Panc1 (cell line): ENCODE measurements around the gene IMPDH2. TPM values are rescaled to one million over a fixed set of nuclear protein-coding genes. Genes with fewer than 3 reads are reported as not detected.
A peak's percentile ranks its signal among the peaks of the same experiment; 100 is the strongest.

ENCODE experiments used
- ATAC-seq: fragments of 200-7000 bp; cut with Tn5 transposase; 2 replicates; pipeline ENCODE4 v1.9.1; 2020; ENCODE audit warnings: mild to moderate bottlenecking, moderate library complexity
- BruUV-seq: library from RNA; stranded (reverse); fragments of 400-500 nt; replicated peaks from 2 replicates; lab custom pipeline; 2021; lab: Mats Ljungman, UMichigan
- CTCF ChIA-PET: fragments of 300-600 bp; sonication (Branson Sonifier 250); formaldehyde crosslinking; loops from one replicate; lab custom pipeline; 2022; ENCODE audit warnings: antibody characterized with exemption; lab: Charles Lee
- POLR2A ChIA-PET: fragments of 300-600 bp; sonication (Branson Sonifier 250); formaldehyde crosslinking; loops from one replicate; lab custom pipeline; 2022; ENCODE audit warnings: antibody characterized with exemption; lab: Charles Lee
- DNase-seq: peaks from one replicate; pipeline ENCODE4 v3.0.0-alpha.2; 2010; ENCODE audit warnings: low read depth, low spot score
- H3K27ac ChIP-seq: 2 replicates; pipeline ENCODE4 v1.5.1; 2011; ENCODE audit warnings: mild to moderate bottlenecking, low read length, inconsistent platforms
- H3K27me3 ChIP-seq: fragments of 200-500 bp; sonication (Bioruptor generic); 2 replicates; pipeline ENCODE4 v1.6.0; 2014; ENCODE audit warnings: low read length, inconsistent platforms; ENCODE audit not compliant: control insufficient read depth, insufficient read depth
- H3K36me3 ChIP-seq: fragments of 200-500 bp; sonication (Bioruptor generic); 2 replicates; pipeline ENCODE4 v1.5.1; 2014; ENCODE audit warnings: inconsistent platforms, mild to moderate bottlenecking, low read length, moderate library complexity; ENCODE audit not compliant: control insufficient read depth, insufficient read depth
- H3K4me1 ChIP-seq: 2 replicates; pipeline ENCODE4 v1.5.1; 2011; ENCODE audit warnings: inconsistent platforms, mild to moderate bottlenecking, low read length, moderate library complexity; ENCODE audit not compliant: control insufficient read depth, insufficient read depth
- H3K4me3 ChIP-seq, 2 experiments: 2 replicates each; pipeline ENCODE4 v1.5.1; 2011 to 2012; ENCODE audit warnings: low read depth in 2 of 2, low read length in 2 of 2, mild to moderate bottlenecking in 2 of 2, inconsistent platforms in 1 of 2, moderate library complexity in 1 of 2
- H3K9me3 ChIP-seq: fragments of 200-500 bp; sonication (Bioruptor generic); 2 replicates; pipeline ENCODE4 v1.5.1; 2014; ENCODE audit warnings: low read depth, mild to moderate bottlenecking, inconsistent platforms, low read length, moderate library complexity; ENCODE audit not compliant: control insufficient read depth, insufficient read depth
- POLR2AphosphoS5 ChIP-seq: IDR thresholded peaks from 2 replicates; pipeline ENCODE4 v1.6.1; 2012; ENCODE audit warnings: mild to moderate bottlenecking, low read depth, low read length, moderate library complexity
- SIN3A ChIP-seq: IDR thresholded peaks from 2 replicates; pipeline ENCODE4 v1.6.1; 2012; ENCODE audit warnings: low read depth, mild to moderate bottlenecking, low read length, moderate library complexity, borderline replicate concordance; ENCODE audit not compliant: insufficient read depth
- TCF7L2 ChIP-seq: IDR thresholded peaks from 2 replicates; pipeline ENCODE4 v1.6.1; 2011; ENCODE audit warnings: mild to moderate bottlenecking, low read depth, low read length, inconsistent platforms
- in situ Hi-C: cut with HindIII; loops from 2 replicates; pipeline ENCODE4 v1.10.0; 2016; ENCODE audit warnings: low sequenced_read_pairs, low pct_unique_long_range_greater_than_20kb
- intact Hi-C: fragments of 100-400 bp; cut with micrococcal nuclease; formaldehyde crosslinking; loops from one replicate; pipeline ENCODE4 v1.10.0; 2022; ENCODE audit not compliant: unreplicated experiment
- total RNA-seq: library from RNA; stranded (reverse); gene quantifications from one replicate; pipeline ENCODE4 v1.2.1, GENCODE V29; 2021; ENCODE audit not compliant: unreplicated experiment
- TF ChIP-seq, protein P1 (sequence below), 2 experiments: IDR thresholded peaks; 2 replicates each; pipeline ENCODE4 v1.6.1; 2011 to 2012; ENCODE audit warnings: low read depth in 2 of 2, control low read depth in 1 of 2, low read length in 1 of 2, mild to moderate bottlenecking in 1 of 2, moderate library complexity in 1 of 2; ENCODE audit not compliant: insufficient read depth in 1 of 2
- TF ChIP-seq, protein P2 (sequence below): fragments of 450-650 bp; IDR thresholded peaks from 2 replicates; pipeline ENCODE4 v1.5.1; 2017; ENCODE audit warnings: mild to moderate bottlenecking

IMPDH2 gene
- total RNA-seq, 1 experiment from 2014 or later, result 149 TPM

DNA sequence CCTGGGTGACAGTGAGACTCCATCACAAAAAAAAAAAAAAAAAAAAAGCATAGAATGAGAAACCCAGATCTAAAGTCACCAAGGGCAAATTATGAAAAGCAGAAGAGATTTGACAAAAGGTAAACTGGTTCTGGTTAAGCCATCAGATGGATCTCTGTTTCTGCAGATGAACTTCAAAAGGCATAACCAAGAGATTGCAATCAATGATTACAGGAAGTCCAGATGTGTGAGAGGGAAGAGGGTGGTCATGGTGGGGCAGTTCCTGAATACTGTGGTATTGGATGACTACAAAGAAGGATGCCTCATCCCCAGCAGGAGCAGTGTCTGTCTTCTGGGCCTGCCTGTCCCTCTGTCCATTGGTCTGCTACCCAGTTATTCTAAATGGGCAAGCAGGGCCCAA lies 35.4 kb downstream of the IMPDH2 start:
- DNase-seq (no peak), ATAC-seq (no peak)
- Histone ChIP-seq H3K36me3 (no peaks in the 10 kb centered on the region), H3K4me3 (no peak overlapping the region), H3K9me3 (no peaks in the 10 kb centered on the region), H3K27ac (no peak overlapping the region), H3K27me3 (no peaks in the 10 kb centered on the region), H3K4me1 (peaks cover 22% of the 10 kb centered on the region)
- TF ChIP-seq POLR2AphosphoS5 (no peak), TCF7L2 (no peak), SIN3A (no peak)
- TF ChIP-seq, protein P1, sequence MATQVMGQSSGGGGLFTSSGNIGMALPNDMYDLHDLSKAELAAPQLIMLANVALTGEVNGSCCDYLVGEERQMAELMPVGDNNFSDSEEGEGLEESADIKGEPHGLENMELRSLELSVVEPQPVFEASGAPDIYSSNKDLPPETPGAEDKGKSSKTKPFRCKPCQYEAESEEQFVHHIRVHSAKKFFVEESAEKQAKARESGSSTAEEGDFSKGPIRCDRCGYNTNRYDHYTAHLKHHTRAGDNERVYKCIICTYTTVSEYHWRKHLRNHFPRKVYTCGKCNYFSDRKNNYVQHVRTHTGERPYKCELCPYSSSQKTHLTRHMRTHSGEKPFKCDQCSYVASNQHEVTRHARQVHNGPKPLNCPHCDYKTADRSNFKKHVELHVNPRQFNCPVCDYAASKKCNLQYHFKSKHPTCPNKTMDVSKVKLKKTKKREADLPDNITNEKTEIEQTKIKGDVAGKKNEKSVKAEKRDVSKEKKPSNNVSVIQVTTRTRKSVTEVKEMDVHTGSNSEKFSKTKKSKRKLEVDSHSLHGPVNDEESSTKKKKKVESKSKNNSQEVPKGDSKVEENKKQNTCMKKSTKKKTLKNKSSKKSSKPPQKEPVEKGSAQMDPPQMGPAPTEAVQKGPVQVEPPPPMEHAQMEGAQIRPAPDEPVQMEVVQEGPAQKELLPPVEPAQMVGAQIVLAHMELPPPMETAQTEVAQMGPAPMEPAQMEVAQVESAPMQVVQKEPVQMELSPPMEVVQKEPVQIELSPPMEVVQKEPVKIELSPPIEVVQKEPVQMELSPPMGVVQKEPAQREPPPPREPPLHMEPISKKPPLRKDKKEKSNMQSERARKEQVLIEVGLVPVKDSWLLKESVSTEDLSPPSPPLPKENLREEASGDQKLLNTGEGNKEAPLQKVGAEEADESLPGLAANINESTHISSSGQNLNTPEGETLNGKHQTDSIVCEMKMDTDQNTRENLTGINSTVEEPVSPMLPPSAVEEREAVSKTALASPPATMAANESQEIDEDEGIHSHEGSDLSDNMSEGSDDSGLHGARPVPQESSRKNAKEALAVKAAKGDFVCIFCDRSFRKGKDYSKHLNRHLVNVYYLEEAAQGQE (IDR thresholded peaks at IDR 0.05; ENCODE audit: insufficient read depth in 1 of 2, low read depth in 2 of 2, low read length in 1 of 2), result no peak
- TF ChIP-seq, protein P2, sequence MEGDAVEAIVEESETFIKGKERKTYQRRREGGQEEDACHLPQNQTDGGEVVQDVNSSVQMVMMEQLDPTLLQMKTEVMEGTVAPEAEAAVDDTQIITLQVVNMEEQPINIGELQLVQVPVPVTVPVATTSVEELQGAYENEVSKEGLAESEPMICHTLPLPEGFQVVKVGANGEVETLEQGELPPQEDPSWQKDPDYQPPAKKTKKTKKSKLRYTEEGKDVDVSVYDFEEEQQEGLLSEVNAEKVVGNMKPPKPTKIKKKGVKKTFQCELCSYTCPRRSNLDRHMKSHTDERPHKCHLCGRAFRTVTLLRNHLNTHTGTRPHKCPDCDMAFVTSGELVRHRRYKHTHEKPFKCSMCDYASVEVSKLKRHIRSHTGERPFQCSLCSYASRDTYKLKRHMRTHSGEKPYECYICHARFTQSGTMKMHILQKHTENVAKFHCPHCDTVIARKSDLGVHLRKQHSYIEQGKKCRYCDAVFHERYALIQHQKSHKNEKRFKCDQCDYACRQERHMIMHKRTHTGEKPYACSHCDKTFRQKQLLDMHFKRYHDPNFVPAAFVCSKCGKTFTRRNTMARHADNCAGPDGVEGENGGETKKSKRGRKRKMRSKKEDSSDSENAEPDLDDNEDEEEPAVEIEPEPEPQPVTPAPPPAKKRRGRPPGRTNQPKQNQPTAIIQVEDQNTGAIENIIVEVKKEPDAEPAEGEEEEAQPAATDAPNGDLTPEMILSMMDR, result no peak
- in situ Hi-C loops, result no loop called here
- intact Hi-C loops, result no loop called here
- POLR2A ChIA-PET, result interaction anchor here (0.7 kb wide), 1 partner anchor 13 kb away, joined by 3 read pairs; the partner anchor contains the start of gene WDR6
- CTCF ChIA-PET, result no interaction called here
- BruUV-seq, result TSS peak; percentile 57

DNA sequence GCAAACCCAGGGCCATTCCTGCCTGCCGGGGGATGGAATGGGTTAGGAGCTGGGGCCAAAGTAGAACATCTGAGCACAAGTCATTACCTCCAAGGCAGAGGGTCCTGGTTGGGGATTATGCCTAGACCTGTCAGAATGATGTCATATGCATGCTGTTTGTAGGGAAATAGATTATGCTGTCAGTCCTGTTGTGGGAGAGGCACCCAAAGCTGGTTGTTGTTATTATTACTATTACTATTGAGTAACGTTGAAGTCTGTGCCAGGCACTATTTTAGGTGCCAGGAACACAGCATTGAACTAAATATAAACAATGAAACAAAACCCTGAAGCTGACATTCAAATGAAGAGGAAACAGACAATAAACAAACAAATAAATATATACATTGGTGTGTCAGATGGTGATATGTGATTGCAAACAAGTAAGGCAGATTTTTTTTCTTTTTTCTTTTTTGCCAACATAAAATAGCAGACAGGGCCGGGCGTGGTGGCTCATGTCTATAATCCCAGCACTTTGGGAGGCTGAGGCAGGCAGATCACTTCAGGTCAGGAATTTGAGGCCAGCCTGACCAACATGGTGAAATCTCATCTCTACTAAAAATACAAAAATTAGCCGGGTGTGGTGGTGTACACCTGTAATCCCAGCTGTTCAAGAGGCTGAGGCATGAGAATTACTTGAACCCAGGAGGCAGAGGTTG lies 37.2 kb downstream of the IMPDH2 start:
- BruUV-seq, result TSS peak; percentile 63
- H3K36me3 ChIP-seq, result no peaks in the 10 kb centered on the region
- ATAC-seq, result no peak

More for the DNA sequence above, 37.2 kb downstream of the IMPDH2 start:
- ChIA-PET CTCF (no interaction called here), POLR2A (no interaction called here)
- TF ChIP-seq TCF7L2 (no peak), SIN3A (no peak), POLR2AphosphoS5 (no peak)
- TF ChIP-seq, protein P2, result no peak
- TF ChIP-seq, protein P1 (IDR thresholded peaks at IDR 0.05; ENCODE audit: insufficient read depth in 1 of 2, low read depth in 2 of 2, low read length in 1 of 2), result no peak
- Histone ChIP-seq H3K27me3 (no peaks in the 10 kb centered on the region), H3K9me3 (no peaks in the 10 kb centered on the region), H3K4me3 (peak overlapping the region; percentile 50 to 66), H3K4me1 (peaks cover 19% of the 10 kb centered on the region), H3K27ac (peak overlapping the region; percentile 84)
- no peak for DNase-seq
- in situ Hi-C loops, result no loop called here
- intact Hi-C loops, result no loop called here
